Measurements from ENCODE around the gene SNTG2. TPM values are rescaled to one million over a fixed set of nuclear protein-coding genes. Genes with fewer than 3 reads are reported as not detected.

The SNTG2 gene
- total RNA-seq, 2 experiments from 2014 or later = 2.5 to 3.2 TPM

- ATAC-seq (no peak), DNase-seq (no peak)
- H3K36me3 Mint-ChIP-seq (ENCODE audit: low read depth) = no peaks in the 10 kb centered on the region
- CTCF ChIA-PET = no interaction called here
- POLR2A ChIA-PET = no interaction called here
- H3K9me3 Mint-ChIP-seq = no peaks in the 10 kb centered on the region
- no peak for TF ChIP-seq CTCF (IDR thresholded peaks at IDR 0.05)
- H3K4me1 Mint-ChIP-seq (ENCODE audit: low read depth) = no peaks in the 10 kb centered on the region
- H3K27ac Mint-ChIP-seq = no peak overlapping the region
- intact Hi-C loops (cut with micrococcal nuclease) = no loop called here
- H3K27me3 Mint-ChIP-seq = no peaks in the 10 kb centered on the region
- no peak overlapping the region for H3K4me3 Mint-ChIP-seq
Measured at GRCh38 chr2:1233281-1233680, 282.6 kb downstream of the SNTG2 start.

- Mint-ChIP-seq H3K4me3 (no peak overlapping the region), H3K4me1 (ENCODE audit: low read depth) (no peaks in the 10 kb centered on the region), H3K36me3 (ENCODE audit: low read depth) (no peaks in the 10 kb centered on the region), H3K27ac (no peak overlapping the region), H3K27me3 (no peaks in the 10 kb centered on the region), H3K9me3 (no peaks in the 10 kb centered on the region)
- intact Hi-C loops (cut with micrococcal nuclease) = no loop called here
- POLR2A ChIA-PET = no interaction called here
- CTCF ChIA-PET = no interaction called here
- DNase-seq (no peak), ATAC-seq (no peak)
- no peak for TF ChIP-seq CTCF (IDR thresholded peaks at IDR 0.05)
Measured at GRCh38 chr2:1234731-1235308, 284.2 kb downstream of the SNTG2 start.

GRCh38 chr2:1235806-1236205 lies 285.2 kb downstream of the SNTG2 start:
- no peaks in the 10 kb centered on the region for H3K36me3 Mint-ChIP-seq (ENCODE audit: low read depth)
- H3K27me3 Mint-ChIP-seq = no peaks in the 10 kb centered on the region
- no peak for TF ChIP-seq CTCF (IDR thresholded peaks at IDR 0.05)
- H3K4me3 Mint-ChIP-seq = no peak overlapping the region
- ChIA-PET CTCF (no interaction called here), POLR2A (no interaction called here)
- no peaks in the 10 kb centered on the region for H3K9me3 Mint-ChIP-seq
- intact Hi-C loops (cut with micrococcal nuclease) = no loop called here
- ATAC-seq = no peak
- no peak overlapping the region for H3K27ac Mint-ChIP-seq
- no peaks in the 10 kb centered on the region for H3K4me1 Mint-ChIP-seq (ENCODE audit: low read depth)
- no peak for DNase-seq

DNA sequence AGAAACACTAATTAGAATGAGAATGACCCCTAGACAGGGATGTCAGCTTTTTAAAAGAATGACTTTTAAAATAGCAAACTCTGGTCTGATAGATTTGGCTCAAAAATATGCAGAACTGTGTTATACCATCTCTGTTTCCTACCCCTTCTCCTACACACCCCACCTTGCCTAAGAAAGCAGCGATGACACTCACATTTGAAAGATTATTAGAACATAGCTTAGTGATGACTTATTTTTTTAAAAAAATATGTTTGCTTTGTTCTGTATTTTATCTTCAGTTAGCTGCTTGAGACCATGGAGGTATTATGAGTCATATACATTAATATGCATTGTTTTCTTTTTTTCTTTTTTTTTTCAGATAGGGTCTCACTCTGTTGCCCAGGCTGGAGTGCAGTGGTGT lies 286.0 kb downstream of the SNTG2 start:
- no peaks in the 10 kb centered on the region for H3K36me3 Mint-ChIP-seq (ENCODE audit: low read depth)
- ChIA-PET CTCF (no interaction called here), POLR2A (no interaction called here)
- intact Hi-C loops (cut with micrococcal nuclease) = no loop called here
- ATAC-seq = no peak
- H3K4me3 Mint-ChIP-seq = no peak overlapping the region
- no peaks in the 10 kb centered on the region for H3K4me1 Mint-ChIP-seq (ENCODE audit: low read depth)
- no peak overlapping the region for H3K27ac Mint-ChIP-seq
- no peaks in the 10 kb centered on the region for H3K27me3 Mint-ChIP-seq
- H3K9me3 Mint-ChIP-seq = no peaks in the 10 kb centered on the region
- DNase-seq = no peak
- no peak for TF ChIP-seq CTCF (IDR thresholded peaks at IDR 0.05)

DNA sequence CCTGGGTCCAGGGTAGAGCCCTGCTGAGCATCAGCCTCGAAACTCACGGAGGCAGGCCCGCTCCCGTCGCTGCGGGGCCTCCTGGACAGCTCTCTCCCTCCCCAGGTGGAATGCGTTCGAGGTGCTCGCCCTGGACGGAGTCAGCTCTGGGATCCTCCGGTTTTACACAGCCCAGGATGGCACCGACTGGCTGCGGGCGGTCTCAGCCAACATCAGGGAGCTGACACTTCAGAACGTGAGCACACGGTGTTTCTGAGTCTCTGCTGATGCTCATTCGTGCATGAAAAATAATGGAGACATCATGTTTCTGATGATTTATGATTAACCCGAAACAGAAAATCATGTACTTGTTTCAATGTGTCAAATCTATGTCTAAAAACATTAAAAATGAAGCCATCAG lies 287.1 kb downstream of the SNTG2 start:
- H3K27ac Mint-ChIP-seq = no peak overlapping the region
- CTCF ChIA-PET = no interaction called here

More for the DNA sequence above, 287.1 kb downstream of the SNTG2 start:
- Mint-ChIP-seq H3K9me3 (no peaks in the 10 kb centered on the region), H3K27me3 (no peaks in the 10 kb centered on the region), H3K4me1 (ENCODE audit: low read depth) (no peaks in the 10 kb centered on the region), H3K36me3 (ENCODE audit: low read depth) (no peaks in the 10 kb centered on the region), H3K4me3 (no peak overlapping the region)
- no peak for TF ChIP-seq CTCF (IDR thresholded peaks at IDR 0.05)
- intact Hi-C loops (cut with micrococcal nuclease) = no loop called here
- ATAC-seq (no peak), DNase-seq (no peak)
- POLR2A ChIA-PET = no interaction called here
